PFSK-1 (cell line): ENCODE results near the gene PRMT7.

ENCODE experiments used
- POLR2AphosphoS5 ChIP-seq: IDR thresholded peaks from 2 replicates; pipeline ENCODE4 v1.6.1; 2012; ENCODE audit warnings: low read depth, mild to moderate bottlenecking, control low read depth, low read length, moderate library complexity
- REST ChIP-seq, 2 experiments: IDR thresholded peaks; 2 replicates each; pipeline versions ENCODE4 v1.6.1 to v1.8.0; 2011 to 2012; ENCODE audit warnings: low read depth in 2 of 2, low read length in 2 of 2, control low read depth in 1 of 2, inconsistent platforms in 1 of 2, mild to moderate bottlenecking in 1 of 2, moderate library complexity in 1 of 2; ENCODE audit not compliant: insufficient read depth in 1 of 2
- TAF1 ChIP-seq: IDR thresholded peaks from 2 replicates; pipeline ENCODE4 v1.6.1; 2012; ENCODE audit warnings: low read length, control low read depth, borderline replicate concordance; ENCODE audit not compliant: insufficient read depth

- TF ChIP-seq TAF1, result no peak
- no peak for TF ChIP-seq POLR2AphosphoS5
- TF ChIP-seq REST (IDR thresholded peaks at IDR 0.05; ENCODE audit: insufficient read depth in 1 of 2, low read depth in 2 of 2, low read length in 2 of 2), result no peak
Observed at GRCh38 chr16:68297908-68298307, 12.9 kb upstream of the PRMT7 start.
